H9 (cell line): ENCODE data around the gene UVRAG. TPM values are rescaled to one million over a fixed set of nuclear protein-coding genes. Genes with fewer than 3 reads are reported as not detected.

Source experiments
- DNase-seq: peaks from one replicate; pipeline ENCODE4 v3.0.0-alpha.2; 2017
- H2AFZ ChIP-seq: one replicate; pipeline ENCODE4 v1.6.1; 2013; ENCODE audit warnings: mild to moderate bottlenecking, low read length, control low read depth, moderate library complexity
- H2AK5ac ChIP-seq: 2 replicates; pipeline ENCODE4 v1.6.1; 2013; ENCODE audit warnings: low read length, control low read depth, mixed read lengths; ENCODE audit not compliant: insufficient read length
- H2BK120ac ChIP-seq: one replicate; pipeline ENCODE4 v1.6.1; 2013; ENCODE audit warnings: low read depth, mild to moderate bottlenecking, low read length, control low read depth, inconsistent platforms; ENCODE audit not compliant: poor library complexity, severe bottlenecking
- H2BK12ac ChIP-seq: 2 replicates; pipeline ENCODE4 v1.6.1; 2013; ENCODE audit warnings: low read length, control low read depth, mixed read lengths, low read depth; ENCODE audit not compliant: insufficient read length
- H2BK15ac ChIP-seq: 2 replicates; pipeline ENCODE4 v1.6.1; 2013; ENCODE audit warnings: low read depth, low read length, control low read depth
- H2BK20ac ChIP-seq: one replicate; pipeline ENCODE4 v1.6.1; 2013; ENCODE audit warnings: low read depth, mild to moderate bottlenecking, low read length, control low read depth, inconsistent platforms; ENCODE audit not compliant: poor library complexity, severe bottlenecking
- H2BK5ac ChIP-seq: 2 replicates; pipeline ENCODE4 v1.6.1; 2013; ENCODE audit warnings: low read length, control low read depth, mixed read lengths; ENCODE audit not compliant: insufficient read length
- H3K14ac ChIP-seq: 2 replicates; pipeline ENCODE4 v1.6.1; 2013; ENCODE audit warnings: low read length, control low read depth; ENCODE audit not compliant: insufficient read depth
- H3K18ac ChIP-seq: 2 replicates; pipeline ENCODE4 v1.6.1; 2013; ENCODE audit warnings: low read depth, mild to moderate bottlenecking, mixed read lengths, low read length, control low read depth; ENCODE audit not compliant: insufficient read length
- H3K23ac ChIP-seq: 2 replicates; pipeline ENCODE4 v1.6.1; 2013; ENCODE audit warnings: low read length, control low read depth, mixed read lengths, low read depth; ENCODE audit not compliant: insufficient read length
- H3K23me2 ChIP-seq: 2 replicates; pipeline ENCODE4 v1.6.1; 2013; ENCODE audit warnings: low read depth, mild to moderate bottlenecking, mixed read lengths, low read length, control low read depth; ENCODE audit not compliant: insufficient read length, poor library complexity, severe bottlenecking
- H3K27ac ChIP-seq: 2 replicates; pipeline ENCODE4 v1.5.1; 2013; ENCODE audit warnings: low read length, control low read depth, mixed read lengths, low read depth; ENCODE audit not compliant: insufficient read length
- H3K27me3 ChIP-seq: 2 replicates; pipeline ENCODE4 v1.6.1; 2013; ENCODE audit warnings: low read length, control low read depth, inconsistent platforms; ENCODE audit not compliant: insufficient read depth
- H3K4ac ChIP-seq: 2 replicates; pipeline ENCODE4 v1.6.1; 2013; ENCODE audit warnings: low read depth, mild to moderate bottlenecking, control low read depth, inconsistent platforms, low read length, moderate library complexity
- H3K4me1 ChIP-seq: 2 replicates; pipeline ENCODE4 v1.6.1; 2013; ENCODE audit warnings: low read length, control low read depth, inconsistent platforms; ENCODE audit not compliant: insufficient read depth
- H3K4me2 ChIP-seq: 2 replicates; pipeline ENCODE4 v1.6.1; 2013; ENCODE audit warnings: low read length, control low read depth, mixed read lengths; ENCODE audit not compliant: insufficient read length, insufficient read depth
- H3K56ac ChIP-seq: 2 replicates; pipeline ENCODE4 v1.6.1; 2013; ENCODE audit warnings: low read depth, mild to moderate bottlenecking, mixed read lengths, low read length, control low read depth; ENCODE audit not compliant: insufficient read length
- H3K79me1 ChIP-seq: 2 replicates; pipeline ENCODE4 v1.6.1; 2013; ENCODE audit warnings: low read depth, mild to moderate bottlenecking, moderate library complexity, low read length, control low read depth, inconsistent platforms; ENCODE audit not compliant: insufficient read depth, poor library complexity, severe bottlenecking
- H3K79me2 ChIP-seq: 2 replicates; pipeline ENCODE4 v1.6.1; 2013; ENCODE audit warnings: low read length, control low read depth, inconsistent platforms; ENCODE audit not compliant: insufficient read depth
- H3K9ac ChIP-seq: 2 replicates; pipeline ENCODE4 v1.6.1; 2013; ENCODE audit warnings: low read length, control low read depth, mixed read lengths; ENCODE audit not compliant: insufficient read length; ENCODE audit errors: extremely low read depth
- H3K9me3 ChIP-seq: one replicate; pipeline ENCODE4 v1.6.1; 2013; ENCODE audit warnings: low read depth, low read length, inconsistent platforms; ENCODE audit not compliant: control insufficient read depth
- H3T11ph ChIP-seq: one replicate; pipeline ENCODE4 v1.6.1; 2013; ENCODE audit warnings: mild to moderate bottlenecking, low read length, control low read depth, inconsistent platforms
- H4K20me1 ChIP-seq: one replicate; pipeline ENCODE4 v1.6.1; 2013; ENCODE audit not compliant: control insufficient read depth, insufficient read length, insufficient read depth
- H4K5ac ChIP-seq: 2 replicates; pipeline ENCODE4 v1.6.1; 2013; ENCODE audit warnings: low read depth, mild to moderate bottlenecking, mixed read lengths, low read length, control low read depth; ENCODE audit not compliant: insufficient read length
- H4K8ac ChIP-seq: replicated peaks from 2 replicates; pipeline ENCODE4 v1.6.1; 2013; ENCODE audit warnings: low read length, control low read depth, mixed read lengths, low read depth; ENCODE audit not compliant: insufficient read length
- H4K91ac ChIP-seq: 2 replicates; pipeline ENCODE4 v1.6.1; 2013; ENCODE audit warnings: low read depth, mild to moderate bottlenecking, moderate library complexity, mixed read lengths, low read length, control low read depth; ENCODE audit not compliant: insufficient read length
- H3K27ac Mint-ChIP-seq, 3 experiments: 2 replicates in 2 of 3; 3 replicates in 1 of 3; pipeline ENCODE4 v1.8.0; 2020 to 2021; ENCODE audit warnings: mixed read lengths in 3 of 3, mild to moderate bottlenecking in 1 of 3, moderate library complexity in 1 of 3
- H3K27me3 Mint-ChIP-seq: 2 replicates; pipeline ENCODE4 v1.8.0; 2021; ENCODE audit warnings: low read depth, mild to moderate bottlenecking, moderate library complexity, mixed read lengths
- H3K36me3 Mint-ChIP-seq, 3 experiments: 2 replicates in 2 of 3; 3 replicates in 1 of 3; pipeline ENCODE4 v1.8.0; 2020 to 2021; ENCODE audit warnings: low read depth in 3 of 3, mixed read lengths in 3 of 3; ENCODE audit not compliant: insufficient read depth in 1 of 3
- H3K4me1 Mint-ChIP-seq, 2 experiments: 2 replicates each; pipeline ENCODE4 v1.8.0; 2020; ENCODE audit warnings: mixed read lengths in 2 of 2
- H3K4me3 Mint-ChIP-seq, 2 experiments: 2 replicates in 1 of 2; 3 replicates in 1 of 2; pipeline ENCODE4 v1.8.0; 2020 to 2021; ENCODE audit warnings: mild to moderate bottlenecking in 2 of 2, mixed read lengths in 2 of 2, moderate library complexity in 1 of 2
- H3K9me3 Mint-ChIP-seq, 2 experiments: 2 replicates in 1 of 2; 3 replicates in 1 of 2; pipeline ENCODE4 v1.8.0; 2020; ENCODE audit warnings: mild to moderate bottlenecking in 2 of 2, mixed read lengths in 2 of 2, moderate library complexity in 1 of 2
- total RNA-seq: library from RNA; stranded (reverse); gene quantifications from 2 replicates; pipeline ENCODE4 v1.2.1, GENCODE V29; 2021
- TF ChIP-seq, protein P1 (sequence below): fragments of 200-600 bp; sonication (generic); conservative IDR thresholded peaks from 3 replicates; pipeline ENCODE4 v1.8.0; 2021; ENCODE audit warnings: antibody characterized with exemption, mild to moderate bottlenecking

UVRAG gene
- total RNA-seq, 1 experiment from 2014 or later = 18.5 TPM

DNA sequence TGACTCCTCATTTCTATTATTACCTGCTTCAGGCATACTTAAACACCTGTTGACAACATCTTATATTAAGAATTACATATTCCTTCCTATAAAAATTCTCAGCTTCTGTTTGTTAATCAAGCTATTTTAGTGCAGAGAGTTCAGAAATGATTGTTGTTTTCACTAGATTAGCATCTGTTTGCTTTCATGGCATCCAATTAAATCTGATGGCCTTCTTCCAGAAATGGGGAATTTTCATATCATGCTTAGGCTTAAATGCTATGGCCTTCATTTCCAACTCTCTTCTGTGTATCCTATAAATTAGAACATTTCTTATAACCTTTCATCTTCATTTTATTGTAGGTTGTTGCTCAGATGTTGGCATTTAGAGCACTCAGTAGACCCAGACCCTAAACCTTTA is 211.3 kb downstream of the UVRAG start:
- no peak overlapping the region for H3K4me2 ChIP-seq
- no peaks in the 10 kb centered on the region for H3K79me2 ChIP-seq
- no peak overlapping the region for H2AFZ ChIP-seq
- H4K91ac ChIP-seq = no peak overlapping the region
- TF ChIP-seq, protein P1, sequence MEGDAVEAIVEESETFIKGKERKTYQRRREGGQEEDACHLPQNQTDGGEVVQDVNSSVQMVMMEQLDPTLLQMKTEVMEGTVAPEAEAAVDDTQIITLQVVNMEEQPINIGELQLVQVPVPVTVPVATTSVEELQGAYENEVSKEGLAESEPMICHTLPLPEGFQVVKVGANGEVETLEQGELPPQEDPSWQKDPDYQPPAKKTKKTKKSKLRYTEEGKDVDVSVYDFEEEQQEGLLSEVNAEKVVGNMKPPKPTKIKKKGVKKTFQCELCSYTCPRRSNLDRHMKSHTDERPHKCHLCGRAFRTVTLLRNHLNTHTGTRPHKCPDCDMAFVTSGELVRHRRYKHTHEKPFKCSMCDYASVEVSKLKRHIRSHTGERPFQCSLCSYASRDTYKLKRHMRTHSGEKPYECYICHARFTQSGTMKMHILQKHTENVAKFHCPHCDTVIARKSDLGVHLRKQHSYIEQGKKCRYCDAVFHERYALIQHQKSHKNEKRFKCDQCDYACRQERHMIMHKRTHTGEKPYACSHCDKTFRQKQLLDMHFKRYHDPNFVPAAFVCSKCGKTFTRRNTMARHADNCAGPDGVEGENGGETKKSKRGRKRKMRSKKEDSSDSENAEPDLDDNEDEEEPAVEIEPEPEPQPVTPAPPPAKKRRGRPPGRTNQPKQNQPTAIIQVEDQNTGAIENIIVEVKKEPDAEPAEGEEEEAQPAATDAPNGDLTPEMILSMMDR = no peak
- no peaks in the 10 kb centered on the region for H4K20me1 ChIP-seq
- H2AK5ac ChIP-seq = no peak overlapping the region
- H3K14ac ChIP-seq = no peak overlapping the region
- H2BK120ac ChIP-seq = no peak overlapping the region
- no peak for DNase-seq
- Mint-ChIP-seq H3K27me3 (no peaks in the 10 kb centered on the region), H3K4me3 (no peak overlapping the region), H3K36me3 (peaks cover 13 to 26% (median 20%) of the 10 kb centered on the region in 3 experiments), H3K4me1 (peaks cover 24 to 27% of the 10 kb centered on the region in 2 experiments), H3K27ac (no peak overlapping the region), H3K9me3 (no peaks in the 10 kb centered on the region; a peak in 1 of 5 replicates)
- no peaks in the 10 kb centered on the region for H3K27me3 ChIP-seq
- H2BK5ac ChIP-seq = no peak overlapping the region
- no peaks in the 10 kb centered on the region for H3K79me1 ChIP-seq
- no peak overlapping the region for H3K23ac ChIP-seq
- H2BK15ac ChIP-seq = no peak overlapping the region
- no peak overlapping the region for H3T11ph ChIP-seq
- no peaks in the 10 kb centered on the region for H3K23me2 ChIP-seq
- no peak overlapping the region for H3K56ac ChIP-seq
- H3K4me1 ChIP-seq = peaks cover 2% of the 10 kb centered on the region; the same call in 1 of the 2 replicates
- no peaks in the 10 kb centered on the region for H3K9me3 ChIP-seq
- H3K27ac ChIP-seq = no peak overlapping the region
- no peak overlapping the region for H3K18ac ChIP-seq
- H2BK20ac ChIP-seq = no peak overlapping the region
- H4K8ac ChIP-seq = no peak overlapping the region
- H2BK12ac ChIP-seq = no peak overlapping the region
- no peak overlapping the region for H3K4ac ChIP-seq
- H3K9ac ChIP-seq = no peak overlapping the region
- H4K5ac ChIP-seq = no peak overlapping the region
